Measurements from ENCODE around the gene MACF1. TPM values are rescaled to one million over a fixed set of nuclear protein-coding genes. Genes with fewer than 3 reads are reported as not detected.
"Not testable (repeated sequence)": the region's sequence is repeated elsewhere in the genome, so short reads cannot be mapped to it uniquely, and the experiment has no call there.

The MACF1 gene
- total RNA-seq, 1 experiment from 2014 or later: 79.5 TPM

- not testable (repeated sequence) for DNase-seq (ENCODE audit: low spot score)
These were observed 306.2 kb downstream of the MACF1 start for GRCh38 chr1:39510570-39511186.

GRCh38 chr1:39511477-39511876 lies 307.0 kb downstream of the MACF1 start:
- DNase-seq (ENCODE audit: low spot score): not testable (repeated sequence)

GRCh38 chr1:39512234-39512847 lies 307.8 kb downstream of the MACF1 start:
- DNase-seq (ENCODE audit: low spot score): not testable (repeated sequence)

- DNase-seq (ENCODE audit: low spot score): not testable (repeated sequence)
These were observed 310.2 kb downstream of the MACF1 start for GRCh38 chr1:39514710-39515124.

- not testable (repeated sequence) for DNase-seq (ENCODE audit: low spot score)
These were observed 310.9 kb downstream of the MACF1 start for GRCh38 chr1:39515131-39516086.

- not testable (repeated sequence) for DNase-seq (ENCODE audit: low spot score)
These were observed 312.3 kb downstream of the MACF1 start for GRCh38 chr1:39516841-39517240.

- not testable (repeated sequence) for DNase-seq (ENCODE audit: low spot score)
These were observed 313.4 kb downstream of the MACF1 start for GRCh38 chr1:39517936-39518335.

- not testable (repeated sequence) for DNase-seq (ENCODE audit: low spot score)
These were observed 314.9 kb downstream of the MACF1 start for GRCh38 chr1:39519376-39519775.

- not testable (repeated sequence) for DNase-seq (ENCODE audit: low spot score)
These were observed 317.7 kb downstream of the MACF1 start for GRCh38 chr1:39522221-39522620.

- no peak for DNase-seq (ENCODE audit: low spot score)
These were observed 318.4 kb downstream of the MACF1 start for GRCh38 chr1:39522661-39523567.

- no peak for DNase-seq (ENCODE audit: low spot score)
These were observed 319.7 kb downstream of the MACF1 start for GRCh38 chr1:39524171-39524570.

- DNase-seq (ENCODE audit: low spot score): no peak
These were observed 320.3 kb downstream of the MACF1 start for GRCh38 chr1:39524591-39525365.

GRCh38 chr1:39525366-39526165 lies 321.1 kb downstream of the MACF1 start:
- no peak for DNase-seq (ENCODE audit: low spot score)

- DNase-seq (ENCODE audit: low spot score): no peak
These were observed 322.1 kb downstream of the MACF1 start for GRCh38 chr1:39526466-39527189.

- not testable (repeated sequence) for DNase-seq (ENCODE audit: low spot score)
These were observed 322.7 kb downstream of the MACF1 start for GRCh38 chr1:39527190-39527579.

- no peak for DNase-seq (ENCODE audit: low spot score)
These were observed 323.6 kb downstream of the MACF1 start for GRCh38 chr1:39528082-39528481.

- no peak for DNase-seq (ENCODE audit: low spot score)
These were observed 325.5 kb downstream of the MACF1 start for GRCh38 chr1:39529901-39530535.

GRCh38 chr1:39531526-39531925 lies 327.0 kb downstream of the MACF1 start:
- no peak for DNase-seq (ENCODE audit: low spot score)
